SK-N-SH (cell line): ENCODE data around the gene SULT1C2. TPM values are rescaled to one million over a fixed set of nuclear protein-coding genes. Genes with fewer than 3 reads are reported as not detected.
"Not testable (repeated sequence)": the region's sequence is repeated elsewhere in the genome, so short reads cannot be mapped to it uniquely, and the experiment has no call there.

Experiments used
- CTCF ChIA-PET: fragments of 300-600, 350-600 bp; formaldehyde crosslinking; extraction: SDS; loops from one replicate; lab custom pipeline; 2021; lab: Yijun Ruan, JAX
- POLR2A ChIA-PET: fragments of 350-600 bp; sonication (Branson Sonifier 250); formaldehyde crosslinking; extraction: SDS; loops from one replicate; lab custom pipeline; 2020; ENCODE audit warnings: antibody characterized with exemption, inconsistent platforms; lab: Yijun Ruan, JAX
- DNase-seq: peaks from one replicate; pipeline ENCODE4 v3.0.0; 2012
- H2AFZ ChIP-seq: fragments of 200-600 bp; sonication (generic); 2 replicates; pipeline ENCODE4 v1.8.1; 2016; ENCODE audit warnings: antibody characterized with exemption, mild to moderate bottlenecking, low read depth
- H3F3A ChIP-seq: fragments of 200-600 bp; sonication (generic); replicated peaks from 2 replicates; pipeline ENCODE3; 2016; ENCODE audit warnings: antibody characterized with exemption, mild to moderate bottlenecking; ENCODE audit not compliant: insufficient read depth
- H3K27ac ChIP-seq, 2 experiments: fragments of 200-500 bp in 1 of 2; fragments of 200-600 bp in 1 of 2; sonication (Bioruptor generic) in 1 of 2; sonication (generic), shearing (Covaris generic) in 1 of 2; 2 replicates each; pipeline versions ENCODE4 v1.5.1 to v1.6.1; 2014 to 2016; ENCODE audit warnings: low read depth in 2 of 2, inconsistent platforms in 1 of 2, low read length in 1 of 2, mild to moderate bottlenecking in 1 of 2, mixed read lengths in 1 of 2
- H3K27me3 ChIP-seq: fragments of 200-600 bp; sonication (generic), shearing (Covaris generic); 2 replicates; pipeline ENCODE4 v1.6.1; 2016; ENCODE audit warnings: mixed run types; ENCODE audit not compliant: insufficient read depth
- H3K36me3 ChIP-seq, 2 experiments: fragments of 200-500 bp in 1 of 2; fragments of 200-600 bp in 1 of 2; sonication (Bioruptor generic) in 1 of 2; sonication (generic) in 1 of 2; replicated peaks in 1 of 2; 2 replicates each; pipeline versions ENCODE3 to v1.5.1; 2014 to 2016; ENCODE audit warnings: low read length in 1 of 2, mild to moderate bottlenecking in 1 of 2; ENCODE audit not compliant: insufficient read depth in 2 of 2, control insufficient read depth in 1 of 2
- H3K4me1 ChIP-seq, 2 experiments: fragments of 200-500 bp in 1 of 2; fragments of 200-600 bp in 1 of 2; sonication (Bioruptor generic) in 1 of 2; sonication (generic), shearing (Covaris generic) in 1 of 2; 2 replicates each; pipeline versions ENCODE4 v1.5.1 to v1.6.1; 2014 to 2016; ENCODE audit warnings: low read depth in 1 of 2, low read length in 1 of 2, mixed run types in 1 of 2; ENCODE audit not compliant: insufficient read depth in 2 of 2, control insufficient read depth in 1 of 2
- H3K4me2 ChIP-seq: fragments of 200-600 bp; sonication (generic), shearing (Covaris generic); 2 replicates; pipeline ENCODE4 v1.6.1; 2017; ENCODE audit warnings: mixed run types
- H3K4me3 ChIP-seq, 2 experiments: fragments of 200-500 bp in 1 of 2; fragments of 200-600 bp in 1 of 2; sonication (Bioruptor generic) in 1 of 2; sonication (generic), shearing (Covaris generic) in 1 of 2; 2 replicates each; pipeline versions ENCODE4 v1.5.1 to v1.8.1; 2014 to 2016; ENCODE audit warnings: low read depth in 2 of 2, inconsistent platforms in 1 of 2, low read length in 1 of 2, mild to moderate bottlenecking in 1 of 2, mixed read lengths in 1 of 2, moderate library complexity in 1 of 2
- H3K79me2 ChIP-seq: fragments of 200-600 bp; sonication (generic); 2 replicates; pipeline ENCODE4 v1.8.1; 2017; ENCODE audit warnings: mild to moderate bottlenecking; ENCODE audit not compliant: insufficient read depth
- H3K9ac ChIP-seq: fragments of 200-600 bp; sonication (generic); 2 replicates; pipeline ENCODE4 v1.6.1; 2017; ENCODE audit warnings: mixed run types
- H3K9me2 ChIP-seq: fragments of 200-600 bp; sonication (generic); 2 replicates; pipeline ENCODE4 v1.6.1; 2017; ENCODE audit warnings: mixed run types
- H3K9me3 ChIP-seq: fragments of 200-600 bp; sonication (generic); 2 replicates; pipeline ENCODE4 v1.6.1; 2017; ENCODE audit warnings: mixed run types, mild to moderate bottlenecking, moderate library complexity
- H4K20me1 ChIP-seq: fragments of 200-600 bp; sonication (generic); 2 replicates; pipeline ENCODE4 v1.6.1; 2017; ENCODE audit warnings: mild to moderate bottlenecking, mixed run types; ENCODE audit not compliant: insufficient read depth
- POLR2AphosphoS5 ChIP-seq: IDR thresholded peaks from 2 replicates; pipeline ENCODE4 v1.6.1; 2012; ENCODE audit warnings: low read depth, low read length
- TAF1 ChIP-seq: IDR thresholded peaks from 2 replicates; pipeline ENCODE4 v1.6.1; 2012; ENCODE audit warnings: low read depth, mild to moderate bottlenecking, low read length, moderate library complexity, borderline replicate concordance
- TCF12 ChIP-seq: IDR thresholded peaks from 2 replicates; pipeline ENCODE4 v1.4.0; 2012
- WGBS: methylation state at CpG from one replicate; pipeline ENCODE4 v1.1.6; 2017; ENCODE audit warnings: low lambda C conversion rate; 5-methylcytosine and 5-hydroxymethylcytosine counted together
- polyA plus RNA-seq, 3 experiments: library from polyadenylated mRNA; depleted of rRNA; stranded (reverse); fragments of >200 nt; gene quantifications; 2 replicates each; pipeline ENCODE4 v1.2.3, GENCODE V29; 2012
- TF ChIP-seq, protein P1 (sequence below): IDR thresholded peaks from 2 replicates; pipeline ENCODE4 v1.4.0; 2012; ENCODE audit warnings: low read depth, borderline replicate concordance

Gene SULT1C2
- polyA plus RNA-seq, 1 of the 3 experiments (the other 2 are of a cell fraction) = not detected

DNA sequence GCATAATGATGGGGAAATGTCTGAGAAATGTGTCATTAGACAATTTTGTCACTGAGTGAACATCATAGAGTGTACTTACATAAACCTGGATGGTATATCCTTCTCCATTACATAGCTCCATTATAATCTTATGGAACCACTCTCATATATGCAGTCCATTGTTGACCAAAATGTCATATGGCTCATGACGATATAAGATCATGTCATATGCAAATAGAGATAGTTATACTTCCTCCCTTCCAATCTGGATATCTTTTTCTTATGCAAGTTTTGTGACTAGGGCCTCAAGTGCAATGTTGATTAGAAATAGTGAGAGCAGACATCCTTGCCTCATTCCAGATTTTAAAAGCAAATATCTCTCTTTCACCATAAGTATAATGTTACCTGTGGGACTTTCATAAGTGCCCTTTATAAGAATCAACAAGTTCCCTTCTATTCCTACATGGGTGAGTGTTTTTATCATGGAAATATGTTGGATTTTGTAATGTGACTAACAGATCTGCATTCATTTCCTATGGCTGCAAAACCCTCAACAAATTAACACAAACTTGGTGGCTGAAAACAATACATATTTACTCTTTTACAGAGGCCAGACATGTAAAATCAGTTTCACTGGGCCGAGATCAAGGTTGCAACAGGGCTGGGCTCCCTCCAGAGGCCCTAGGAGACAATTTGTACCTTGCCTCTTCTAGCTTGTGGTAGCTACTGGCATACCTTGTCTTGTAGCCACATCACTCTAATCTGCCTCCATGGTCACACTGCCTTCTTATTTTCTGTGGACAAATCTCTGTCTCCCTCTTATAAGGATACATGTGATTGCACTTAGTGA, 67.4 kb downstream of the SULT1C2 start:
- 62% methylated on average over 2 of the region's 2 CpGs for WGBS

GRCh38 chr2:108359336-108359735, 70.6 kb downstream of the SULT1C2 start:
- H3K9ac ChIP-seq, H3K36me3 ChIP-seq, H3K4me2 ChIP-seq, POLR2A ChIA-PET, H3K27ac ChIP-seq, H2AFZ ChIP-seq, H3K27me3 ChIP-seq, H3K79me2 ChIP-seq, H3K9me2 ChIP-seq, H3K4me1 ChIP-seq, H3F3A ChIP-seq, DNase-seq, H3K4me3 ChIP-seq, H3K9me3 ChIP-seq, H4K20me1 ChIP-seq: not testable (repeated sequence)
- WGBS = 94% methylated on average over 1 of the region's 1 CpG
- CTCF ChIA-PET = interaction anchor here (1.0 kb wide), 1 partner anchor 277 kb away, joined by 4 read pairs; no protein-coding TSS in a partner anchor

More for the DNA sequence above, 67.4 kb downstream of the SULT1C2 start:
- H3K36me3 ChIP-seq = no peaks in the 10 kb centered on the region
- H3K4me3 ChIP-seq = no peak overlapping the region
- H3F3A ChIP-seq = no peaks in the 10 kb centered on the region
- no peak overlapping the region for H3K9ac ChIP-seq
- no peaks in the 10 kb centered on the region for H3K9me3 ChIP-seq
- DNase-seq = no peak
- no peaks in the 10 kb centered on the region for H3K79me2 ChIP-seq
- H3K4me2 ChIP-seq = no peak overlapping the region
- H2AFZ ChIP-seq = no peak overlapping the region
- ChIA-PET POLR2A (no interaction called here), CTCF (no interaction called here)
- H3K9me2 ChIP-seq = no peaks in the 10 kb centered on the region
- no peaks in the 10 kb centered on the region for H4K20me1 ChIP-seq
- H3K4me1 ChIP-seq = no peaks in the 10 kb centered on the region; a peak in 1 of 4 replicates
- no peak for TF ChIP-seq TAF1
- TF ChIP-seq POLR2AphosphoS5 = no peak
- no peak for TF ChIP-seq TCF12
- TF ChIP-seq, protein P1, sequence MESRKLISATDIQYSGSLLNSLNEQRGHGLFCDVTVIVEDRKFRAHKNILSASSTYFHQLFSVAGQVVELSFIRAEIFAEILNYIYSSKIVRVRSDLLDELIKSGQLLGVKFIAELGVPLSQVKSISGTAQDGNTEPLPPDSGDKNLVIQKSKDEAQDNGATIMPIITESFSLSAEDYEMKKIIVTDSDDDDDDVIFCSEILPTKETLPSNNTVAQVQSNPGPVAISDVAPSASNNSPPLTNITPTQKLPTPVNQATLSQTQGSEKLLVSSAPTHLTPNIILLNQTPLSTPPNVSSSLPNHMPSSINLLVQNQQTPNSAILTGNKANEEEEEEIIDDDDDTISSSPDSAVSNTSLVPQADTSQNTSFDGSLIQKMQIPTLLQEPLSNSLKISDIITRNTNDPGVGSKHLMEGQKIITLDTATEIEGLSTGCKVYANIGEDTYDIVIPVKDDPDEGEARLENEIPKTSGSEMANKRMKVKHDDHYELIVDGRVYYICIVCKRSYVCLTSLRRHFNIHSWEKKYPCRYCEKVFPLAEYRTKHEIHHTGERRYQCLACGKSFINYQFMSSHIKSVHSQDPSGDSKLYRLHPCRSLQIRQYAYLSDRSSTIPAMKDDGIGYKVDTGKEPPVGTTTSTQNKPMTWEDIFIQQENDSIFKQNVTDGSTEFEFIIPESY = no peak
- TF ChIP-seq, all 33 proteins: peak for 0
- no peak overlapping the region for H3K27ac ChIP-seq
- no peaks in the 10 kb centered on the region for H3K27me3 ChIP-seq

Other genes starting within 250 kb of the SULT1C2 start
- not detected in 2 replicates for gene SULT1C3, start 48.9 kb upstream of the SULT1C2 start, polyA plus RNA-seq (2012; rRNA removed)
- gene SULT1C4, start 89.1 kb downstream of the SULT1C2 start, polyA plus RNA-seq (2012; rRNA removed) = 0.18 and 0.47 TPM in 2 replicates
- gene GCC2, start 160.3 kb downstream of the SULT1C2 start, polyA plus RNA-seq (2012; rRNA removed) = 4.5 and 5.9 TPM in 2 replicates
- gene LIMS1, start 245.6 kb downstream of the SULT1C2 start, polyA plus RNA-seq (2012; rRNA removed) = 123 and 131 TPM in 2 replicates